GM13976 (cell line): Measurements from ENCODE around the gene GLIPR2.

Experiments
- DNase-seq: peaks from one replicate; pipeline ENCODE4 v3.0.0; 2012; ENCODE audit warnings: low spot score
- CTCF ChIP-seq: IDR thresholded peaks from 2 replicates; pipeline ENCODE4 v1.5.1; 2012; ENCODE audit warnings: borderline replicate concordance, mild to moderate bottlenecking; ENCODE audit not compliant: insufficient read depth; ENCODE audit errors: extremely low read depth, missing control alignments, control extremely low read depth
- in situ Hi-C: fragments of 300-500 bp; cut with MboI; formaldehyde crosslinking; loops from one replicate; pipeline ENCODE4 v1.12.0; 2022; ENCODE audit warnings: low sequenced_read_pairs, mixed read lengths, inconsistent platforms; ENCODE audit not compliant: unreplicated experiment

Gene GLIPR2

GRCh38 chr9:36161187-36161586, 24.7 kb downstream of the GLIPR2 start:
- in situ Hi-C loops, result no loop called here
- DNase-seq, result no peak
- no peak for TF ChIP-seq CTCF

- DNase-seq, result no peak
- in situ Hi-C loops, result no loop called here
- no peak for TF ChIP-seq CTCF
Measured at GRCh38 chr9:36162211-36162738, 25.7 kb downstream of the GLIPR2 start.

- no peak for TF ChIP-seq CTCF
- peak; percentile 12 for DNase-seq
- in situ Hi-C loops, result no loop called here
Measured at GRCh38 chr9:36163049-36163785, 26.7 kb downstream of the GLIPR2 start.

GRCh38 chr9:36163786-36164170, 27.2 kb downstream of the GLIPR2 start:
- in situ Hi-C loops, result no loop called here
- no peak for TF ChIP-seq CTCF
- DNase-seq, result no peak

- in situ Hi-C loops, result no loop called here
- no peak for TF ChIP-seq CTCF
Measured at GRCh38 chr9:36164372-36164771, 27.8 kb downstream of the GLIPR2 start.

GRCh38 chr9:36164989-36165388, 28.5 kb downstream of the GLIPR2 start:
- TF ChIP-seq CTCF, result no peak
- no peak for DNase-seq
- in situ Hi-C loops, result loop anchor here (5.0 kb wide), 1 partner anchor 63 kb away; no protein-coding TSS in a partner anchor

More at GRCh38 chr9:36164372-36164771, 27.8 kb downstream of the GLIPR2 start:
- DNase-seq, result no peak
